GM19395 (cell line): ENCODE data around the gene TNFRSF13B.
A peak's percentile ranks its signal among the peaks of the same experiment; 100 is the strongest.
"Not testable (repeated sequence)": the region's sequence is repeated elsewhere in the genome, so short reads cannot be mapped to it uniquely, and the experiment has no call there.

Experiments
- ATAC-seq: cut with Tn5 transposase; IDR thresholded peaks from one replicate; pipeline ENCODE4 v1.9.1; 2021; ENCODE audit warnings: mild to moderate bottlenecking, moderate library complexity; ENCODE audit not compliant: unreplicated experiment

Gene TNFRSF13B

GRCh38 chr17:16987830-16988601 lies 16.1 kb upstream of the TNFRSF13B start:
- ATAC-seq = peak; percentile 73

GRCh38 chr17:16987066-16987829 lies 15.3 kb upstream of the TNFRSF13B start:
- no peak for ATAC-seq

- ATAC-seq = no peak
Measured at GRCh38 chr17:16986391-16986790, 14.5 kb upstream of the TNFRSF13B start.

GRCh38 chr17:16981928-16982327 lies 10.0 kb upstream of the TNFRSF13B start:
- ATAC-seq = no peak

GRCh38 chr17:16980813-16981731 lies 9.2 kb upstream of the TNFRSF13B start:
- ATAC-seq = peak; percentile 37

- ATAC-seq = no peak
Measured at GRCh38 chr17:16980061-16980460, 8.1 kb upstream of the TNFRSF13B start.

GRCh38 chr17:16979237-16979823 lies 7.4 kb upstream of the TNFRSF13B start:
- ATAC-seq = not testable (repeated sequence)

- no peak for ATAC-seq
Measured at GRCh38 chr17:16977932-16978331, 6.0 kb upstream of the TNFRSF13B start.

GRCh38 chr17:16976725-16977550 lies 5.0 kb upstream of the TNFRSF13B start:
- ATAC-seq = no peak

- no peak for ATAC-seq
Measured at GRCh38 chr17:16975744-16976625, 4.1 kb upstream of the TNFRSF13B start.

GRCh38 chr17:16975277-16975651 lies 3.3 kb upstream of the TNFRSF13B start:
- no peak for ATAC-seq

- no peak for ATAC-seq
Measured at GRCh38 chr17:16974569-16975276, 2.8 kb upstream of the TNFRSF13B start.

GRCh38 chr17:16973760-16974540 lies 2.0 kb upstream of the TNFRSF13B start:
- no peak for ATAC-seq

- ATAC-seq = not testable (repeated sequence)
Measured at GRCh38 chr17:16973043-16973442, 1.1 kb upstream of the TNFRSF13B start.

- no peak for ATAC-seq
Measured at GRCh38 chr17:16972346-16972745, 428 bp upstream of the TNFRSF13B start.

- peak; percentile 39 for ATAC-seq
Measured at GRCh38 chr17:16969931-16970906, 1.7 kb downstream of the TNFRSF13B start.
